ENCODE measurements around the gene CACNA2D2.

Gene CACNA2D2

GRCh38 chr3:50389414-50389767, 114.0 kb downstream of the CACNA2D2 start:
- FAIRE-seq = no peak

DNA sequence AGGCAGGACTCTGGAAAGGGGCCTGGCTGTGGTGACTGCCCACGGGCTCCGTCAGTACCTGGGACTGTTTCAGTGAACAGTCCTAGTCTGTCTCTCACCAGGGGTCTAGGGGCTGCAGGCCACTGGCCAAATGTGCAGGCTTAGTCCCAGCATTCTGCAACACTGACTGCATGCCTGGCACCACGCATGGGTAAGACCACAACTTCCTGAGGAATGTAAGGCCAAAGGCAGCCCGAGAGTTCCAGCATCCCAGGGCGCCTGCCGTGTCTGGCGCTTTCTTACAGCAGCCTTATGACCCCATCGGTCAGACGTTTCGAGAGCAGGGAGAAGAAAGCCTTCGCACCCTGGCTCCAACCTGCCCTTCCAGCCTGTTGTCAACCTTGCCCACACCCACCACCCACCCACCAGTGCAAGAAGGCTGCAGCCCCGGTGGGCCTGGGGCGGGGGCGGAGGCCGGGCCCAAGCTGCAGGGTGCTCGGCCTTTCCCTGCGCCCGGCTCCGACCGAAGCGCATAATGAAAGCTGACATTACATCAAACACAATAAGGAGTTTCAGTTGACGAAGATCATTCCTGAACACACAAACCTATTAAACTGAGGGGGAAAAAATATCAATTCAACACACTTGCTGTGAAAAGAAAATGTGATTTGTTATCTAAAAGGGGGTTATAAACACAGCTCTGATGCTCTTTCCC, 114.6 kb downstream of the CACNA2D2 start:
- no peak for FAIRE-seq

- FAIRE-seq = no peak
Measured at GRCh38 chr3:50388016-50388719, 115.3 kb downstream of the CACNA2D2 start.

- no peak for FAIRE-seq
Measured at GRCh38 chr3:50385754-50386153, 117.7 kb downstream of the CACNA2D2 start.

- no peak for FAIRE-seq
Measured at GRCh38 chr3:50383750-50384149, 119.7 kb downstream of the CACNA2D2 start.

DNA sequence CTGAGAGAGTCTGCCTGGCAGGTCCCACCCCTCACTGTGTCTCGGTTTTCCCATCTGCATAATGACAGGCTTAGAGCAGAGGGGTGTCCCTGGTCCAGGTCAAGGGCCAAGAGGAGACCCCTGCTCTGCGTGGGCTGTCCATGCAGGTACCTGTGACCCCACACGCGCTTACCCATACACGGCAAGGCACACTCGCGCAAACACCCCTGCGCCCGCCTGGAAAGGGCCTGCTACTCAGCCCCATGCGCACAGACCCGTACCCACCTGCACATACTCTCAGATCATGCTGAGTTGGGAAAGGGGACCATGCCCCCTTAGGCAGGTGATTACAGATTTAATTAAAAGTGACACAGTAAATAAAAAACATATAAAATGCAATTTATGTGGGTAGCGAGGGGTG, 120.7 kb downstream of the CACNA2D2 start:
- no peak for FAIRE-seq

DNA sequence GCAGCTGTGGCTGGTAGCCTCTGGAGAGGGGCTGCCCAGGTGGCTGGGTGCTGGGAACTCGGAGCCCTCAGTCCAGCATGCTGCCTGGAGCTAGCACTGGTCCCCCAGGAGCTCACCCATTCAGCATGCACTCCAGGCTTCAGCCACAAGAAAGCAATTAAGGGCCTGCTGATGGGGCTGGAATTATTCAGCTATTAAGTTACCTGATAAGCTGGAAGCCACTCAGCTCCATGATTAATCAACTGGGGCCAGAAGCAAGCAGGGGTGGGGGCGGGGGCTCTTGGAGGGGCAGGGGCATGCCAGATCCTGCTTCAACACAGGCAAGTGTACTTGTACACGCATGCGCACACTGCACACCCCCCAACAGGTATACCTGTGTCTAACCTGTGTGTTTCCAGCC, 122.1 kb downstream of the CACNA2D2 start:
- FAIRE-seq = no peak

DNA sequence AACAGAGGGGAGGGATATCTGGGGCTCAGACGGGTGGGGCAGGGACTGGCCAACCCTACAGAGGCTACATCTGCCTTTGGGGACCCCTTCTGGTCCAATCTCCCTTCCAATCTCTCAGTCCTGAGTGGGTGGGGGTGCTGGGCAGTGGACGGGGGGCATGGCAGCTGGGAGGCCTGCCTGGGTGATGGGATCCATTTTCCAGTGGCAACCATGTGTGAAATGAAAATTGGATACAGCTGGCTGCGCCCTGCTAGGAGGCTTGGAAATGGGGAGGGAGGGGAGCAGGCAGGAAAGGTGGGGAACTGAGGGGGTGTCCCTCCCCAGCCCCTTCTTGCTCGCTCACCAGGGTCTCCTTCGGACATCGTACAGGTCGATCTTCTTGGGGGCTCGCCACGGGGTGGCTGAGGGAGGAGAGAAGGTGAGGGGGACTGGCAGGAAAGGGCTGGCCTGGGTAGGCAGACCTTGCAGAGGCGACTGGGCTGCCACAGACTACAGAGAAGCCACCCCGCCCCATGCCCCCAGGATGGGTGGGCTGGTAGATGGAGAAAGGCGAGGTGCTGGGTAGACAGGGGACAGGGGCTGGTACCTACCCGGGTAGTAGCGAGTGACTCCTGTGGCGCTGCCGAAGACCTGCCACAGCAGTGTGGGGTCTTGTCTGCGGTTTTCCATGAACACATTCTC, 122.9 kb downstream of the CACNA2D2 start:
- FAIRE-seq = no peak

DNA sequence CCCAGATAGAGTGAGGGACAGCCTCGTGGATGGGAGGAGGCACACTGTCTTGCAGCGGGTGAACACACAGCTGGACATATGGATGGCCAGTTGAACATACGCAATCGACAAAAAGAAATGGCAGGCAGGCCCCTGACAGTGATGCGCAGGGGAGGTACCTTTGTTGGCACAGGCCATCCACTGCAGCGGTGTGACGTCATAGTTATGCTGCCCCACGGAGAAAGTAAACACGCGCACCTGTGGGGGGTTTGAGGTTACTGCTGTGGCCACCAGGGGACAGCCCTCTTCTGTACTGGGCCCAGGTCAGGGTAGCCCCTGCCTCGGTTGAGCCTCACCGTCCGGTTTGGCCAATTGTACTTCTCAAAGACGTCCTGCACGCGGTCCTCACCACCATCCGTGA, 124.7 kb downstream of the CACNA2D2 start:
- FAIRE-seq = no peak

- FAIRE-seq = no peak
Measured at GRCh38 chr3:50378024-50378423, 125.4 kb downstream of the CACNA2D2 start.

DNA sequence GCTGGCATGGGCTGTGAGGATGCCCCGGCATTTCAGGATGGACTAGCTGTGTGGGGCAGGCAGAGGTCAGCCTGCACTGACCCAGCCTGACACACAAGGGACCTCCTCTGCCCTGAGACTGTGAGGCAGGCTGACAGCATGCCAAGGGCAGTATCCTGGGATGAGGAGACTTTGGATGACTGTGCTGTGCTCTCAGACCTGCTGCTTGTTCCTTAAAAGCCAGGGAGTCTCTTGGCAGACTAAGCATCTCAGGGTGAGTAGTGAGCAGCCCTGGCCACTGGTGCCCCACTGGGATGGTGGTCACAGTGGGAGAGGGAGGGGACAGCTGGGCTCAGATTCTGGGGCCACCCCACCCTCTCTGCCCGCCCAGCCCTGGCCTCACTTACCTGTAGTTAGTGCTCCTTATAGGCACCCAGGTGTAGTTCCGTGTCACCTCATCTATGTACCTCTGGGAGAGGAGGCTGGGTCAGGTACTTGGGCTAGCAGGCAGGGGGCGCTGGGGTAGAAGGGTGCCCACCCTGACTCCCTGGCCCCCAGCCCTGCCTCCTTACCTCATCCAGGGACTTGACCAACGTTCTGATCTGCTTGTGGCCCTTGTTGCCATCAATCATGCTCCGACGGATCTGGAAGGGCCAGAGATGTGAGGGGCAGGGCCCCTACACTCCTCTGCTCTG, 128.0 kb downstream of the CACNA2D2 start:
- FAIRE-seq = no peak

GRCh38 chr3:50374363-50375257, 128.8 kb downstream of the CACNA2D2 start:
- no peak for FAIRE-seq

DNA sequence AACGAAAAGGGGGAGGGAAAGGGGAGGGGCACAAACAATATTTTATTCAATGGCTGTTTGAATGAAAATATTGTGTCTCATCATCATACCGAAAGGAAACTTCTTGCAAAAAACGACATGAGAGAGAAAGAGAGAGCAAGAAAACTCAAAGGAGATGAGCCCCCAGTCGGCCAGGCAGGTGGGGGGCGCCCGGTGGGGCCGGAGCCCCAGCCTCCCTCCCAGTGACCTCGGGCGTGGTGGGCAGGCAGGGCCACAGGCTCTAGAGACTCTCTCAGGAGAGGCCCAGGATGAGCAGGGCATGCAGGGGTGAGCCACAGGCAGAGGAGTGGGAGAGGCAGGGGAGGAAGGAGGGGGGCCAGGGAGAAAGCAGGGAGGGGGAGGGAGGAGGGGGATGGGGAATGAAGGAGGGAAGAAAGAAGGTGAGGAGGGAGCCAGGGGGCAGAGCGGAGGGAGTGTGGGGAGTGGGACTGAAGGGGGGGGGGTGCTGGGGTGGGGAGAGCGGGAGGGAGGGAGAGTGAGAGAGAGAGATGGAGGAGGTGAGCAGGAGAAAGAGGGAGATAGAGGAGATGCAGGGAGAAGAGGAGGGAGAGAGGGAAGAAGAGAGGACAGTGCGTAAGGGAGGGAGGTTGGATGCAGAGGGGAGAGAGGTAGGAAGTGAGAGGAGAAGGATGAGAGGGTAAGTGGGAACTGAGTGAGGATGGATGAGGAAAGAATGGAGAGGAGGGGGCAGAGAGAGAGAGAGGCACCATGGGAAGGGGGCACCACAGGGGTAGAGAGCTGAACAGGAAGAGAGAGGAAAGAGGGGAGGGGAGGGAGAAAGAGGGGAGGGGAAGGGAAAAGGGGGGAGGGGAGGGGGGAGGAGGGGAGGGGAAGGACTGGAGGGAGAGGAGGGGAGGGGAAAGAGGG, 130.0 kb downstream of the CACNA2D2 start:
- FAIRE-seq = no peak

- no peak for FAIRE-seq
Measured at GRCh38 chr3:50372349-50372748, 131.1 kb downstream of the CACNA2D2 start.

- FAIRE-seq = no peak
Measured at GRCh38 chr3:50371133-50371685, 132.2 kb downstream of the CACNA2D2 start.

DNA sequence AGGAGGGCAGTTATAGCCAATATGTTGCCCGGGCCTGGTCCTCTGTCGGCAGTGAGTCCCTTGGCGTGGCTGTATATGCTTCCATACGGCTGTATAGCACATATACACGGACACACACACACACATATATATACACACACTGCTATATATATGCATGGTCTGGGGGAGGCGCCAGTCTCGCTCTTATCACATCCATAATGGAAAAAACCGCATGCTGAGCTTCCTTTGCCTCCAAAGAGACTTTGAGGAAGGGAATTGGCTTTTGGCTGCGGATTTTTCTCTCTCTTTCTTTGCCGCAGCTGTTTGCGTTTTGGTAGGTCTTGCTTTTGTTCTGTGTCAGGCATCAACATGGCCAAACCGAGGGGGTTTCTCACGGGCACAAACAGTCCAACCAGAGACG, 132.8 kb downstream of the CACNA2D2 start:
- FAIRE-seq = no peak

- no peak for FAIRE-seq
Measured at GRCh38 chr3:50369012-50369670, 134.3 kb downstream of the CACNA2D2 start.

DNA sequence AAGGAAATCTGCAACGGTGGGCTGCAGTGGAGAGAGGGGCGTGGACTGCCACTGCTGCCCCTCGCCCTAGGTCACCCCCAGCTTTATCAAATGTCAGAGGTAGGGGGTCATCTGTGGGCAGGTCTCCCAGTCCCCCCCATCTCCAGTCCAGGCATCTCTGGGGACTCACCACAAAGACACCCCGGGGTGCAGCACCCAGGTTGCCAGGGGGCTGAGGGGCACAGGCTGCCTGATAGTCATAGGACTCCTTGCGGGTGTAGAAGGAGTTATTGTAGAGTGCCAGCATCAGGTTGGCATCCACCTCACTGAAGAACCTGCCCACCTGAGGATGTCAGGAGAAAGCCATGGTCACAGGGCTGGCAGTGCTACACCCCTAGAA, 137.6 kb downstream of the CACNA2D2 start:
- FAIRE-seq = no peak

- no peak for FAIRE-seq
Measured at GRCh38 chr3:50365080-50365841, 138.2 kb downstream of the CACNA2D2 start.

DNA sequence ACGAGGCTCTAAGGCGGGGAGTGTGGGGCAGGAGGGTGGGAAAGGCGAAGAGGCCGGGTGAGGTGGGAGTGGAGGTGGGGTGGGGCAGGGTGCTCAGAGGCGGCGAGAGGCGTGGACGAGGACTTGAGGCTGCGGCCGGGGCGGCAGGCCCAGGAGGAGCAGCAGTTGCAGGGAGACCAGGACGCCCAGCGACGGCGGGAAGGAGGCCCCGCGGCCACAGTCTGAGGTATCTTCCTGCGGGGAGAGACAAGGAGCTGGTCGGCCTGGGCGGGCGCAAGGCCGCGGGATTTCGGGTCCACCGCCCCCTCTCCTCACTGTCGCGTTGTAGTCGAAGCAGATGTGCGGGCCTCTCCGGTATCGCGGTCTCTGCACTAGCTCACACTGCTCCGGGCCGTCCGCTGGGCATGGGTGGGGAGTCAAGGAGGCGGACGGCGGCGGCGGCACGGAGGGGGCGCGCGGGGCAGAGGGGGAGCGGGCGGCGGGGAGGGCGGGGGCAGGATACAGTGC, 138.8 kb downstream of the CACNA2D2 start:
- FAIRE-seq = no peak
